ENCODE results near the gene PPP1R2.
A peak's percentile ranks its signal among the peaks of the same experiment; 100 is the strongest.

The PPP1R2 gene

DNA sequence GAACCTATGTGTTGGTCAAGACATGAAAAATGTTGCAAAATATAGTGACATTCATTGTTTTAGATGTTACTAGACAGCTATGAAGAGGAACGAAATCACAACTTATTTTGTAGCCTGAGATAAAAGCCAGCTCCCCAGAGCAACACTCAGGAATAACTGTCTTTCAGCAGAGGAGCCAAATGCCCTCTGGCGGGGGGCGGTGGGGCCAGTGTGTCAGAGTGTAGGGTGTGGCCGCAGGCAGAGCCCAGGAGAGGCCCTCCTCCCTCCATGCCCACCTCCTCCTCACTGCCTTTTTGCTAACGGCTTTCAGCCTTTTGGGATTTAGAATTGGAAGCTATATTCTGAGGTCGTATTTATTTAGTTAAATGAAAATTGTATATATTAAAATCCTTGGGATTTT is 23.7 kb upstream of the PPP1R2 start:
- FAIRE-seq (no peak), DNase-seq (ENCODE audit: low spot score) (peak; percentile 32)

DNA sequence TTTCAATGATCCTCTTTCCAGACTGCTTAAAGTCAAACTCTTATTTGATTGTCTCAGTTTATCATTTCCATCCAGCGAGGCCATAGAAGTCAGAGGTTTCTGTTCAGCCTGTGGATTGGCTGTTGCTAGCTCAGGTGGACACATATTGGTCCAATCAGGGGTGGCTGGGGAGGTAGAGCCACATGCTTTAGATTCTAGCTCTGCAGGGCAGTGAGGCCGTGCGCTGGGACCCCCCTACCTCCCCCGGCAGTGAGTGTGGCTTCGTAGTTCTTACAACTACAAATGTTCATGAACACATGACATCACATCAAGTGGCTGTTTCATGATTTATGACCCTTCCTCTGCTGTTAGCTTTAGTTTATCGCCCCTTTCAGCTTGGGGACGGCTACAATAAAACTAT is 22.6 kb upstream of the PPP1R2 start:
- no peak for FAIRE-seq
- DNase-seq (ENCODE audit: low spot score): no peak

DNA sequence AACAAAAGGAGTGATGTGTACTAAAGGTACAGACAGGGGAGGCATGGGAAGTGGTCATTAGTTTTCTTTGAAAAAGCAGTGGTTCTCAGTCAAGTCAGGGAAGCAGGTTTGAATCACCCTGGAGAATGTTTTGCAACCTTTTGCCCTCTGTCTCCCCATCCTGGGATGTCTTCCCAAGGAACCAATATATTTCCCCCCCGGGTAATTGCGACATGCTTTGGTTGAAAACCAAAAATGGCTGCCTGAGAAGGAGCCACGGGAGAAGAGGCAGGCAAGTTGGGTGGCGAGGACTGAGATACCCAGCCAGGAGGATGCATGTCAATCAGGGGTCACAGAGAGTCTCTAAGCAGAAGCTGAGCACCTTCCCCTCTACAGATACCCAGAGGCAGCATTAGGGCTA is 20.2 kb upstream of the PPP1R2 start:
- DNase-seq (ENCODE audit: low spot score): no peak
- FAIRE-seq: no peak

GRCh38 chr3:195559723-195560409 is 16.7 kb upstream of the PPP1R2 start:
- no peak for DNase-seq (ENCODE audit: low spot score)
- no peak for FAIRE-seq

GRCh38 chr3:195558602-195559001 is 15.5 kb upstream of the PPP1R2 start:
- FAIRE-seq: no peak
- no peak for DNase-seq (ENCODE audit: low spot score)

GRCh38 chr3:195557322-195557721 is 14.2 kb upstream of the PPP1R2 start:
- no peak for DNase-seq (ENCODE audit: low spot score)

DNA sequence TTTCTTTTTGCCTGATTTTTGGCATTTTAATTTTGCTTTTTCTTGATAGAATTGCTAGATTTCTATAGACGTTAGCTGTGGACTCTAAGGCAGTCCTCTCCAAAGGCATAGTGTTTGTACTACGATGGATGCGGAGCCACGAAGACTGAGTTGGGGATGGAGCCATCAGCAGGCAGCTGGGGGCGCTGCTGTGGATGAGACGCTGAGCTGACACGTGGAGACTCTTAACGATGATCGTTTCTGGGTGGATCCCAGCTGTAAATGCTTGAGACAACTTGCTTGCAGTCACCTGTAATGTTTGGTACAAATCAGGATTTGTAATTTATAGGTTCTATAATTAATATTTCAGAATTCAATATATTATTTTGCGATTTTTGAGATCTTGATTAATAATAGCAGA is 13.3 kb upstream of the PPP1R2 start:
- FAIRE-seq (no peak), DNase-seq (ENCODE audit: low spot score) (no peak)

More at GRCh38 chr3:195557322-195557721, 14.2 kb upstream of the PPP1R2 start:
- no peak for FAIRE-seq

GRCh38 chr3:195555110-195555509 is 12.0 kb upstream of the PPP1R2 start:
- DNase-seq (ENCODE audit: low spot score): no peak
- FAIRE-seq: no peak

DNA sequence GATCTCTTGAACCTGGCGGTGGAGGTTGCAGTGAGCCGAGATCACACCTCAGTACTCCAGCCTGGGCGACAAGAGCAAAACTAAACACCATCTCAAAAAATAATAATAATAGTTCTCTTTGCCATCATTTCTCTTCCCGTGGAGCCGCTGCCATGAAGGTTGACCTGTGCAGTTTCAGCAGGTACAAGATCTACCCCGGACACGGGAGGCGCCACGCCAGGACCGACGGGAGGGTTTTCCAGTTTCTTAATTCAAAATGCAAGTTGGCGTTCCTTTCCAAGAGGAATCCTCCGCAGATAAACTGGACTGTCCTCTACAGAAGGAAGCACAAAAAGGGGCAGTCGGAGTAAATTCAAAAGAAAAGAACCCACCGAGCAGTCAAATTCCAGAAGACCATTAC is 11.3 kb upstream of the PPP1R2 start:
- no peak for FAIRE-seq
- DNase-seq (ENCODE audit: low spot score): no peak

DNA sequence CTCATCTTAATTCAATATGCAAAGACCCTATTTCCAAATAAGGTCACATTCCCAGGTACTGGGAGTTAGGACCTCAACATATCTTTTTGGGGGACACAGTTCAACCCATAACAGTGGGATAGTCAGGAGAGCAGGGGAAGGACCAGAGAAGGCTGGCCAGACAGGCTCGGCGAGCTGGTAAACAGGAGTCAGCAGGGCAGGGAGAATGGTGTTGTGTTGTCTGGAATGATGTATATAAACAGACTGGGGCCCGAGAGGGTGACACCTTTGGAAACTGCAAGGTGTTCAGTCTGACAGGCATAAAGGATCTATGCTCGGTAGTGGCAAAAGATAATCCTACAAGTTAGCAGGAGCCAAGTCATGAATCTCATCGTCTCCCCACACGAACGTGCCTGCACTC is 10.1 kb upstream of the PPP1R2 start:
- no peak for DNase-seq (ENCODE audit: low spot score)
- no peak for FAIRE-seq

DNA sequence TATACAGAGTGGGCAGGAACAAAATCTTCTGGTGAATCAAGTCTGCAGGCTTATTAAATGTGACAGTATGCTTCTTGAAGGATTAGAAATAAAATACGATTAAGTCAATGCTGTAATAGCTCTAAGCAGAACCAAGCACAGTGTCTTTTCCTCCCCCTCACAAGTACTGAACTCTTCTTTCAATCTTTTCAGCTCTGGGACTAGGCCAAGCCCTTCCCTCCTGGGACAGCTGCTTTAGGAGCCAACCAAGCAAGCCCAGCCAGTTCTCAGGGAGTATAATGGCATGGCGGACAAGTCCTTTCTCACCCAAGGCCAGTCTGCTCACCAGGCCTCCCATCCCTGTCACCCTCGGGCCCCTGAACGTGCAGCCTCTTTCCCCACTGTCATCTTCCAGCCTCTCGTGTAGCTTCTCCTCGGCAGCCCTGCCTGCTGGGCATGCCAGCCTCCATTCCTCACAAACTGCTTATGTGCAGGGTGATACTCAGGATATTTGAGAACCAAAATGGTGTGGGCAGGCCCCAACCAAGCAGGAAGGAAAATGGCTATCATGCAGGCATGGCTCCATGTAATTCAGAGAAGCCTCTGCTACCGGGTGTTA is 8.4 kb upstream of the PPP1R2 start:
- DNase-seq (ENCODE audit: low spot score): no peak
- no peak for FAIRE-seq

DNA sequence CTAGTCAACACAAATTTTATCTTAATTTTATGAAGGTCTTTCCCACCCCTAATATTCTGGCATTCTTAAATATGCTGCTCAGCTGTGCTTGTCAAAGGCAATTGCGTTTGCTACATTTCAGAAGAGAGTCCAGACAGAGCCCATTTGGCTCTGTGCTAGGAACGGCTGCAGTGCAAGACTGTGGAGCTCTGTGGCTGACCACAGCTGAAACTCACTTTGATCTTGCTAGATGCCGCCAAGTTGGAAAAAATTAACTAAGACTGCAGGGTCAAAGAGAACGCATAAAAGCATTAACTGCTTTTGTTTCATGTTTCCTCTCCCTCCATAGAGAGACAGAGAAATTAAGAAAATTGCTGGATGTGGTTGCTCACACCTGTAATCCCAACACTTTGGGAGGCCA is 7.6 kb upstream of the PPP1R2 start:
- FAIRE-seq (no peak), DNase-seq (ENCODE audit: low spot score) (no peak)

- no peak for DNase-seq (ENCODE audit: low spot score)
- no peak for FAIRE-seq
Observed at GRCh38 chr3:195549931-195550519, 6.9 kb upstream of the PPP1R2 start.

GRCh38 chr3:195548987-195549386 is 5.9 kb upstream of the PPP1R2 start:
- FAIRE-seq (no peak), DNase-seq (ENCODE audit: low spot score) (no peak)

DNA sequence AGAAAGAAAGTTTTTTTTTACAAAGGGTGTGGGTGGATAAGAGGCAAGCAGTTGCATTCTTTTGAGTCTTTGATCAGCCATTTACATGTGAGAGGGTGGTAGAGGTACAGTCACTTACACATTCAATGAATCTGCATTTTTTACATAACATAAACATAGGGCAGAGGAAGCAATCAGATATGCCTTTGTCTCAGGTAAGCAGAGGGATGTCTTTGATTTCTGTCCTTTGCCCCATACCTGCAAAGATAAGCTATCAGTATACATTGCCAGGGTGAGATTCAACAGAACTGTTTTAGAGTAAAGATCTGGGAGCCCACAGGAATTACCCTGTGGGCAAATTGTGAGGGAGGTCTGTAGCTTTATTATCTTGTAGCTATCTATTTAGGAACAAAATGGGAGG is 5.4 kb upstream of the PPP1R2 start:
- FAIRE-seq: no peak
- no peak for DNase-seq (ENCODE audit: low spot score)

DNA sequence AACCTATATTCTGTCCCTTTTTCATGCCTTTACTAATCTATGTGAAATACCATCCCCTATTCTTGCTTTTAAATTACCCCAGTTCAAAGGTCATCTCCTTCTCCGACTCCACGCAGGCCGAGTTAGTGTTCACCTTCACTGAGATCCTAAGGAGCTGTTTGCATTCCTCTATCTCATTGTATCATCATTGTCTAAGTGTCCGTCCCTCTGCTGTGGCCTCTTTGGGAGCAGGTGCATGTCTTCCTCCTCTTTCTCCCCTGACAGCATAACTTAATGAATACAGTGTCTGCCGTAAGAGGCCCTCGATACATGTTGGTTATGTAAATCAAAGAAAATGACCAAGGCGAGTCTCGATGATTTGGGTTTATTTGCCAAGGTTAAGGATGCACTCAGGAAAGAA is 4.9 kb upstream of the PPP1R2 start:
- DNase-seq (ENCODE audit: low spot score) (no peak), FAIRE-seq (no peak)

DNA sequence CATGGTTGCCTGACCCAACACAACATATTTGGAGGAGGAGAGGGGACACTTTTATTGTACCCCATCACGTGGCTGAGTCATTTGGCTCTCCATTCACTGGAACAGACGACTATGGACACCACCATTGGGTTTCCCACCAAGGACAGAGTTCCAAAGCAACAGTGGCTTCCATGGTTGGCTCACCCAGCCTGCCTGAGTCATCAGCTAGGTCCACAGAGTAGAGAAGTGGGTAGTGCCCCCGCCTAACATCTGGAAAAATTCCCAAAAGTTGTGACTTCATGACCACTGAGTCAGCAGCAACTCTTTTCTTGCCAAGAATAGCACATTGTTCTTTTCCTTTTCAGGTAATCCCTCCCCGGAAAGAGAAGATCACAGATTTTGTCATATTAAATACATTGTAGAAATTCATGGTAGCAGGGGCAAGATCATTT is 3.0 kb upstream of the PPP1R2 start:
- DNase-seq (ENCODE audit: low spot score): peak; percentile 84
- no peak for FAIRE-seq

DNA sequence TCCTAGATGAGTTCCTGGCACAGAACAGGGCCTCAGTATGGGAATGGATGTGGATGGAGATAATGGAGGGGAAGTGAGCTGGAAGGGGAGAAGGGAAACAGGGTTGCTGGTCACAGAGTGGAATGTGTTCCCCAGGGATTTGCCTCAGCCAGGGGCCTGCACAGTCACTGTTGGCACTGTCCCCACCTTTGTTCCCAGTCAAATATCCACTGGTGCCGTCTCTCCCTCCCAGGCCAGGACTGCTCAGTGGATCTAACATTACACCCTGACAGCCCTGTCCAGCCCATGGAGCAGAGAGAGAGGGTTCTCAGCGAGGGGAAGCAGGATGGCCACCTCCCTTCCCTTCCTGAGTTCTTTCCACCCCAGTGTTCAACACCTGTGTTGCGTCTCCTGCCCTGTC is 1.5 kb upstream of the PPP1R2 start:
- DNase-seq (ENCODE audit: low spot score): no peak
- no peak for FAIRE-seq

GRCh38 chr3:195544230-195544536 is 1.1 kb upstream of the PPP1R2 start:
- FAIRE-seq: no peak
- no peak for DNase-seq (ENCODE audit: low spot score)

DNA sequence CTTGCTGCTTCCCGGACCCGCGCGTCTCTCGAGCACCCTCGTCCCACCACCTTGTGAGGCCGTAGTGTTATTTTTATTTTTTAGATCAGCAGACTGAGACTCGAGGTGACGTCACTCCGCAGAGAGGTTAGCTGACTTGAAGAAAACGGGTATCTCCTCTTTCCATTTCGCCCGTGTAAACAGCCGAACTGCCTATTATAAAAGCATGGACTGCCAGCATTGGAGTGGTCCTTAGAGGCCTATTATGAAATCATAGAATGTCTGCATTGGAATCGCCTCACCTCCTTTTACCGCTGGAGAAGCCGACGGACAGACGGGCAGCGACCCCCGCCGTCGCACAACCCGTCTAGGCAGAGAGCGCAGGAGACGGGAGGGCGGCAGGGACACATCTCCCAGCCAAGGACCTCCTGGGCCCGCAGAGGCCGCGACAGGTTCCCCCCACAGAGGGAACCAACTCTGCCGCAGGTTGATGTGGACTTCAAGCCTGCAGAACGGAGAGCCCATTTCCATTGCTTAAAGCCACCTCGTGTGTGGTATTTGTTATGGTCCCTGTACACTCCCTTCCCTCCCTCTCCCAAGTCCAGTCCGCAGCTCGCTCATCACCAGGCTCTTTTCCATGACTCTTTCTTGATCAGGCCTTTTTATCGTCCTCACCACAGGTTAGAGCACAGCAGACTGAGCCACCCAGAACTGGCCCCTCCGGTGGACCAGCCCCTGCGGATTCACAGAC is 540 bp upstream of the PPP1R2 start:
- FAIRE-seq (no peak), DNase-seq (ENCODE audit: low spot score) (no peak)

GRCh38 chr3:195542316-195542697 is 818 bp downstream of the PPP1R2 start:
- no peak for DNase-seq (ENCODE audit: low spot score)
- no peak for FAIRE-seq

- no peak for DNase-seq (ENCODE audit: low spot score)
- FAIRE-seq: no peak
Observed at GRCh38 chr3:195540511-195540910, 2.6 kb downstream of the PPP1R2 start.

DNA sequence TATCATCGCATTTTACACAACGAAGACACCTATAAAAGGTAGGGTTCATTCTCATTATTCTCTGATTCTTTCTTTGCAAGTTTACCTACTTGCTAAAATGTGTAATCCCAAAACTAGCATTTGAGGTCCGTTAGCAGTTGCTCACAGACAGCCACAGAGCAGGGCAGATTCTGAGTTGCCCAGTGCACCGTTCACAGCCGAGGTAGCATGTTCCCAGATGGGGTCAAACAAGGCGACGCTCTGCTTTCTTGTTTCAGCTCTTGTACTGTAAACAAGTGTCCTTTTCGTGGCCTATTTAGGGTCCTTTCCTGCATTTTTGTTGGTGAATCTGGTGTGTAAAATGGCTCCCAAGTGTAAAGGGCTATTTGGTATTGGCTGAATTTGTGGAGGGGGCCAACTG is 3.1 kb downstream of the PPP1R2 start:
- no peak for DNase-seq (ENCODE audit: low spot score)
- FAIRE-seq: no peak
